ENCODE measurements around the gene C6orf136.

Gene C6orf136

DNA sequence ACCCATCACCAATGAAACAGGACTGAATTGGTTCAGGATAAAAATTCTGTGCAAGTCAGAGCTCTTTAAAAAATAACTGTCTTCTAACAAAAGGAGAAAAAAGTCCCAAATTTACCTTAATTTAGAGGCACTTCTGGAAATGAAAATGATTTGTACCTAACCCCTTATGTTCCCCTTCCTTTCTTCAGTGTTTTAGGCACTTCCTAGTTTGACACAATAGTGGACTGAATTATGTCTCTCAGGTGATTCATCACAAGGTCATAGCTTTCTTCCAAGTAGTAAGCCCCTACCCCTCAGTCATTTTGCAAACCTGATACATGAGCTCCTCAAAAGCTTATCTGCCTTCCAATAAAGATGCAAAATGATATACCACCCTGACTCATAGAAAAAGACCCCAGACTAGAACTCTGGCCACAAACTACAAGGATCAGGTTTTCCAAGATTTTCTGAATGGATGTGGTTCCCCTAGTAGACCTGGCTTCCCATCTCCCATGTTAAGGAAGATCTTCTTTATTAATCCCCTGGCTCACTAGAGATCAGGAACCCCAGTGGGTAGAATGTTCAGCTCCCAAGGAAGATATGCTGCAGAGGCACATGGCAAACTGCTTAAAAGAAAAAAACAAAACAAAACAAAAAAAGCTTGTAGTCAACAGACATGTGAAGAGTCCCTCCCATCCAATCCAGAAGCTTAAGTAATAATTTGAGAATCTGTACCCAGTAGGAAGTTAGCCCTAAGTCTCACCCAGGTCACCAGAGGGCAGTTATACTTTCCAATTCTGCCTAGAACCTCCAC is 33.5 kb upstream of the C6orf136 start:
- Histone ChIP-seq H3K79me2 (peaks cover 39% of the 10 kb centered on the region), H3K27ac (peak overlapping the region; percentile 98), H3K27me3 (ENCODE audit: control insufficient read depth, insufficient read depth, low read length) (no peaks in the 10 kb centered on the region), H3K4me3 (ENCODE audit: low read depth, low read length) (peak overlapping the region; percentile 100), H3K36me3 (ENCODE audit: control insufficient read depth, insufficient read depth, low read length) (peaks cover 15% of the 10 kb centered on the region), H2AFZ (no peak overlapping the region), H3K9me3 (ENCODE audit: control insufficient read depth, low read length) (no peaks in the 10 kb centered on the region), H3K4me2 (ENCODE audit: low read length) (peak overlapping the region; percentile 70), H3K9ac (no peak overlapping the region), H3K4me1 (peaks cover 32% of the 10 kb centered on the region)
- TF ChIP-seq, protein P1, sequence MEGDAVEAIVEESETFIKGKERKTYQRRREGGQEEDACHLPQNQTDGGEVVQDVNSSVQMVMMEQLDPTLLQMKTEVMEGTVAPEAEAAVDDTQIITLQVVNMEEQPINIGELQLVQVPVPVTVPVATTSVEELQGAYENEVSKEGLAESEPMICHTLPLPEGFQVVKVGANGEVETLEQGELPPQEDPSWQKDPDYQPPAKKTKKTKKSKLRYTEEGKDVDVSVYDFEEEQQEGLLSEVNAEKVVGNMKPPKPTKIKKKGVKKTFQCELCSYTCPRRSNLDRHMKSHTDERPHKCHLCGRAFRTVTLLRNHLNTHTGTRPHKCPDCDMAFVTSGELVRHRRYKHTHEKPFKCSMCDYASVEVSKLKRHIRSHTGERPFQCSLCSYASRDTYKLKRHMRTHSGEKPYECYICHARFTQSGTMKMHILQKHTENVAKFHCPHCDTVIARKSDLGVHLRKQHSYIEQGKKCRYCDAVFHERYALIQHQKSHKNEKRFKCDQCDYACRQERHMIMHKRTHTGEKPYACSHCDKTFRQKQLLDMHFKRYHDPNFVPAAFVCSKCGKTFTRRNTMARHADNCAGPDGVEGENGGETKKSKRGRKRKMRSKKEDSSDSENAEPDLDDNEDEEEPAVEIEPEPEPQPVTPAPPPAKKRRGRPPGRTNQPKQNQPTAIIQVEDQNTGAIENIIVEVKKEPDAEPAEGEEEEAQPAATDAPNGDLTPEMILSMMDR (IDR thresholded peaks at IDR 0.05), result no peak

DNA sequence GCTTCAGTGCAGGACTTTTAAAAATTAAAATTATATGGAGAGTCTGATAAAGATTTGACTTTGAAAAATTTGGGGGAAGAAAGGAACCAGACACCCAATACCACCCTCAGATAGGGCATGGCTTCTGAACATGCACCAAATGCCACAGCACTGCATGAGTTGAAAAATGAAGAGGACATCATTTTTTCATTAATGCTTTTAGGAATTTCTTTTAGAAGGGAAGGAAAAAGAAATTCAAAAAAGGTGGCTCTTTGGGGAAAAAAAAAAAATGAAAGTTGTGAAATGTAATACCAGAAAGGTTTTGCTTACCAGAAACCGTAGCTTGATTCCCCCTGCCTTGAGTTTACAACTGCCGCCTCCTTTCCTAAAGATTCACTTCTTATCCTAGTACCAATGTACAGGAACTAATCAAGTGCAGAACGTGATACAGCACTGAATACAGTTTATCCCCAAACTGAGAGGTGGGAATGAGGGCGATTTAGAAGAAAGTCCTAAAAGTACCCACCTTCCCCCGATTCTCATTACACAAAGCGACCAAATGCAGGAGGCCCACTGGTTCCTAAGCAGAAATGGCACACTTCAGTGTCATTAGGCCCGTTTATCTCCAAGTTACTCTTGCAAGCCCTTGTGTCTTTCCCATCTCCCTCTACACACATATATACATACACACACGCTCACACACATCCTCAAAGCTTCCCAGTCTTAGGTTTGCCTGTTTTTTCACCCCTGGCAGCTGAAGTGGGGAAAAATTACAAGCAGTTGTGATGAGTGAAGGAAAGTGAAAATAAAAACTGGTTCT is 32.7 kb upstream of the C6orf136 start:
- peak overlapping the region; percentile 70 for H3K4me2 ChIP-seq (ENCODE audit: low read length)
- no peak overlapping the region for H3K9ac ChIP-seq
- no peak overlapping the region for H2AFZ ChIP-seq
- peak overlapping the region; percentile 98 for H3K27ac ChIP-seq
- TF ChIP-seq, protein P1 (IDR thresholded peaks at IDR 0.05), result no peak
- peaks cover 34% of the 10 kb centered on the region for H3K4me1 ChIP-seq
- peaks cover 15% of the 10 kb centered on the region for H3K36me3 ChIP-seq (ENCODE audit: control insufficient read depth, insufficient read depth, low read length)
- no peaks in the 10 kb centered on the region for H3K9me3 ChIP-seq (ENCODE audit: control insufficient read depth, low read length)
- H3K27me3 ChIP-seq (ENCODE audit: control insufficient read depth, insufficient read depth, low read length), result no peaks in the 10 kb centered on the region
- H3K4me3 ChIP-seq (ENCODE audit: low read depth, low read length), result peak overlapping the region; percentile 100
- peaks cover 39% of the 10 kb centered on the region for H3K79me2 ChIP-seq

- TF ChIP-seq, protein P1 (IDR thresholded peaks at IDR 0.05), result no peak
- H3K4me2 ChIP-seq (ENCODE audit: low read length), result peak overlapping the region; percentile 99
- no peaks in the 10 kb centered on the region for H3K9me3 ChIP-seq (ENCODE audit: control insufficient read depth, low read length)
- H3K9ac ChIP-seq, result peak overlapping the region; percentile 98
- peaks cover 38% of the 10 kb centered on the region for H3K79me2 ChIP-seq
- peak overlapping the region; percentile 98 for H3K27ac ChIP-seq
- H3K27me3 ChIP-seq (ENCODE audit: control insufficient read depth, insufficient read depth, low read length), result no peaks in the 10 kb centered on the region
- peaks cover 32% of the 10 kb centered on the region for H3K4me1 ChIP-seq
- no peak overlapping the region for H2AFZ ChIP-seq
- H3K4me3 ChIP-seq (ENCODE audit: low read depth, low read length), result peak overlapping the region; percentile 100
- peaks cover 15% of the 10 kb centered on the region for H3K36me3 ChIP-seq (ENCODE audit: control insufficient read depth, insufficient read depth, low read length)
Measured at GRCh38 chr6:30614843-30615218, 32.1 kb upstream of the C6orf136 start.

- H3K9me3 ChIP-seq (ENCODE audit: control insufficient read depth, low read length), result no peaks in the 10 kb centered on the region
- H3K79me2 ChIP-seq, result peaks cover 36% of the 10 kb centered on the region
- peak overlapping the region; percentile 98 for H3K9ac ChIP-seq
- H3K27ac ChIP-seq, result peak overlapping the region; percentile 98
- peaks cover 15% of the 10 kb centered on the region for H3K36me3 ChIP-seq (ENCODE audit: control insufficient read depth, insufficient read depth, low read length)
- TF ChIP-seq, protein P1 (IDR thresholded peaks at IDR 0.05), result no peak
- H3K4me3 ChIP-seq (ENCODE audit: low read depth, low read length), result peak overlapping the region; percentile 100
- H2AFZ ChIP-seq, result no peak overlapping the region
- H3K27me3 ChIP-seq (ENCODE audit: control insufficient read depth, insufficient read depth, low read length), result no peaks in the 10 kb centered on the region
- peaks cover 27% of the 10 kb centered on the region for H3K4me1 ChIP-seq
- peak overlapping the region; percentile 99 for H3K4me2 ChIP-seq (ENCODE audit: low read length)
Measured at GRCh38 chr6:30615219-30615957, 31.5 kb upstream of the C6orf136 start.
